ENCODE results near the gene USP33. TPM values are rescaled to one million over a fixed set of nuclear protein-coding genes. Genes with fewer than 3 reads are reported as not detected.

Gene USP33
- total RNA-seq, 1 experiment from 2014 or later, result 51.5 TPM

DNA sequence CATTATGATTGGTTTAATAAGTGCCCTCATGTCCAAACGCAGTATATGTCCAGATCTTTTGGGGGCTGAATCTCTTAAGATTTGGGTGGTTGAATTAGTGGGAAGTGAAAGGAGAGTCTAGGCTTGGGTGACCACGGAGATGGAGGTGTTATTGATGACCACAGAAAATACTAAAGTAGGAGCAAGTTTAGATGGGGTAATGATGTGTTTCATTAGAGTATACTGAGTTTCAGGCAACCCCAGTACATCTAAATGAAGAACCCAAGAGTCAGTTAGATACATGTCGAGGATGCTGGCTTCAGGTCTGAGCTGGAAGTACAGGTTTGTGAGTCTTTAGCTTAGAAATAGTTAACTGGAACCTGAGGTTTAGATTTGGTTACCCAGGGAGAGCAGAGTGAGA is 70.7 kb downstream of the USP33 start:
- Histone ChIP-seq H3K79me1 (ENCODE audit: insufficient read depth, low read depth, low read length, poor library complexity, severe bottlenecking) (no peaks in the 10 kb centered on the region), H4K20me1 (ENCODE audit: control insufficient read depth, insufficient read depth, insufficient read length) (no peaks in the 10 kb centered on the region), H3K56ac (ENCODE audit: insufficient read length, low read depth, low read length) (no peak overlapping the region), H3K27me3 (ENCODE audit: insufficient read depth, low read length) (no peaks in the 10 kb centered on the region), H3K14ac (ENCODE audit: insufficient read depth, low read length) (no peak overlapping the region), H2BK12ac (ENCODE audit: insufficient read length, low read depth, low read length) (no peak overlapping the region), H2BK5ac (ENCODE audit: insufficient read length, low read length) (no peak overlapping the region), H3K79me2 (ENCODE audit: insufficient read depth, low read length) (no peaks in the 10 kb centered on the region), H3T11ph (ENCODE audit: low read length) (no peak overlapping the region), H4K8ac (replicated peaks; ENCODE audit: insufficient read length, low read depth, low read length) (no peak overlapping the region), H2BK15ac (ENCODE audit: low read depth, low read length) (no peak overlapping the region), H3K27ac (ENCODE audit: insufficient read length, low read depth, low read length) (no peak overlapping the region), H3K9ac (ENCODE audit: extremely low read depth, insufficient read length, low read length) (no peak overlapping the region), H3K4me1 (ENCODE audit: insufficient read depth, low read length) (no peaks in the 10 kb centered on the region), H3K4me2 (ENCODE audit: insufficient read depth, insufficient read length, low read length) (no peak overlapping the region), H2AK5ac (ENCODE audit: insufficient read length, low read length) (no peak overlapping the region), H2AFZ (ENCODE audit: low read length) (no peak overlapping the region), H3K23me2 (ENCODE audit: insufficient read length, low read depth, low read length, poor library complexity, severe bottlenecking) (peaks cover 2% of the 10 kb centered on the region), H3K18ac (ENCODE audit: insufficient read length, low read depth, low read length) (no peak overlapping the region), H3K4ac (ENCODE audit: low read depth, low read length) (no peak overlapping the region), H4K91ac (ENCODE audit: insufficient read length, low read depth, low read length) (no peak overlapping the region), H2BK20ac (ENCODE audit: low read depth, low read length, poor library complexity, severe bottlenecking) (no peak overlapping the region), H4K5ac (ENCODE audit: insufficient read length, low read depth, low read length) (no peak overlapping the region), H2BK120ac (ENCODE audit: low read depth, low read length, poor library complexity, severe bottlenecking) (no peak overlapping the region), H3K23ac (ENCODE audit: insufficient read length, low read depth, low read length) (no peak overlapping the region), H3K9me3 (ENCODE audit: control insufficient read depth, low read depth, low read length) (no peaks in the 10 kb centered on the region)
- Mint-ChIP-seq H3K9me3 (no peaks in the 10 kb centered on the region; a peak in 2 of 5 replicates), H3K36me3 (ENCODE audit: insufficient read depth in 1 of 3, low read depth in 3 of 3) (peaks cover 0 to 4% (median 1%) of the 10 kb centered on the region in 3 experiments; a peak in 3 of 7 replicates), H3K27me3 (ENCODE audit: low read depth) (no peaks in the 10 kb centered on the region), H3K4me1 (peaks cover 8 to 9% of the 10 kb centered on the region in 2 experiments), H3K4me3 (no peak overlapping the region), H3K27ac (peak overlapping the region in 1 of 3 experiments; percentile 66; a peak in 2 of 7 replicates)
- no CpG with 5 or more reads among the region's 3 CpGs for WGBS (ENCODE audit: extremely low coverage, insufficient read length, low lambda C conversion rate)
- DNase-seq, result no peak
- TF ChIP-seq, protein P1, sequence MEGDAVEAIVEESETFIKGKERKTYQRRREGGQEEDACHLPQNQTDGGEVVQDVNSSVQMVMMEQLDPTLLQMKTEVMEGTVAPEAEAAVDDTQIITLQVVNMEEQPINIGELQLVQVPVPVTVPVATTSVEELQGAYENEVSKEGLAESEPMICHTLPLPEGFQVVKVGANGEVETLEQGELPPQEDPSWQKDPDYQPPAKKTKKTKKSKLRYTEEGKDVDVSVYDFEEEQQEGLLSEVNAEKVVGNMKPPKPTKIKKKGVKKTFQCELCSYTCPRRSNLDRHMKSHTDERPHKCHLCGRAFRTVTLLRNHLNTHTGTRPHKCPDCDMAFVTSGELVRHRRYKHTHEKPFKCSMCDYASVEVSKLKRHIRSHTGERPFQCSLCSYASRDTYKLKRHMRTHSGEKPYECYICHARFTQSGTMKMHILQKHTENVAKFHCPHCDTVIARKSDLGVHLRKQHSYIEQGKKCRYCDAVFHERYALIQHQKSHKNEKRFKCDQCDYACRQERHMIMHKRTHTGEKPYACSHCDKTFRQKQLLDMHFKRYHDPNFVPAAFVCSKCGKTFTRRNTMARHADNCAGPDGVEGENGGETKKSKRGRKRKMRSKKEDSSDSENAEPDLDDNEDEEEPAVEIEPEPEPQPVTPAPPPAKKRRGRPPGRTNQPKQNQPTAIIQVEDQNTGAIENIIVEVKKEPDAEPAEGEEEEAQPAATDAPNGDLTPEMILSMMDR (conservative IDR thresholded peaks at IDR 0.05), result no peak

All from H9 (cell line).